ENCODE results near the gene VAC14. TPM values are rescaled to one million over a fixed set of nuclear protein-coding genes. Genes with fewer than 3 reads are reported as not detected.

The VAC14 gene
- polyA plus RNA-seq, 1 of the 3 experiments (the other 2 are of a cell fraction) = 33.2 TPM

GRCh38 chr16:70809392-70810060, 8.6 kb upstream of the VAC14 start:
- TF ChIP-seq CTCF (IDR thresholded peaks at IDR 0.05) (no peak), SMC3 (IDR thresholded peaks at IDR 0.05; ENCODE audit: low read depth, low read length) (no peak), EZH2phosphoT487 (IDR thresholded peaks at IDR 0.05; ENCODE audit: borderline replicate concordance, low read depth) (no peak), MAX (IDR thresholded peaks at IDR 0.05; ENCODE audit: low read depth) (no peak), RFX5 (IDR thresholded peaks at IDR 0.05; ENCODE audit: low read length) (no peak), USF1 (IDR thresholded peaks at IDR 0.05; ENCODE audit: borderline replicate concordance, low read depth) (no peak)
- no peaks in the 10 kb centered on the region for H3K36me3 ChIP-seq (replicated peaks in 1 of 2; ENCODE audit: control insufficient read depth in 1 of 2, insufficient read depth in 2 of 2, low read length in 1 of 2)
- no peaks in the 10 kb centered on the region for H3K9me2 ChIP-seq
- no peak overlapping the region for H3K9ac ChIP-seq
- peaks cover 0 to 6% of the 10 kb centered on the region in 2 experiments; a peak in 2 of 4 replicates for H3K4me1 ChIP-seq (ENCODE audit: control insufficient read depth in 1 of 2, insufficient read depth in 2 of 2, low read depth in 1 of 2, low read length in 1 of 2)
- 49% methylated on average over 9 of the region's 9 CpGs for WGBS (ENCODE audit: low lambda C conversion rate)
- H2AFZ ChIP-seq (ENCODE audit: low read depth) = no peak overlapping the region
- H3K9me3 ChIP-seq = no peaks in the 10 kb centered on the region
- DNase-seq = no peak
- ChIA-PET POLR2A (no interaction called here), CTCF (interaction anchor here (1.0 kb wide), 1 partner anchor 38 kb away, joined by 4 read pairs; no protein-coding TSS in a partner anchor)
- no peaks in the 10 kb centered on the region for H3K27me3 ChIP-seq (ENCODE audit: insufficient read depth)
- peaks cover 8% of the 10 kb centered on the region for H3F3A ChIP-seq (replicated peaks; ENCODE audit: insufficient read depth)
- H4K20me1 ChIP-seq (ENCODE audit: insufficient read depth) = no peaks in the 10 kb centered on the region
- no peak overlapping the region for H3K27ac ChIP-seq (ENCODE audit: low read depth in 2 of 2, low read length in 1 of 2)
- no peak overlapping the region for H3K4me2 ChIP-seq
- no peak overlapping the region for H3K4me3 ChIP-seq (ENCODE audit: low read depth in 2 of 2, low read length in 1 of 2)
- H3K79me2 ChIP-seq (ENCODE audit: insufficient read depth) = no peaks in the 10 kb centered on the region

- DNase-seq = no peak
- H3F3A ChIP-seq (replicated peaks; ENCODE audit: insufficient read depth) = peaks cover 8% of the 10 kb centered on the region
- no peak overlapping the region for H3K27ac ChIP-seq (ENCODE audit: low read depth in 2 of 2, low read length in 1 of 2)
- ChIA-PET CTCF (interaction anchor here (1.0 to 1.1 kb wide), 2 partner anchors 37 to 550 kb away, joined by 4 read pairs; partner anchors contain the start of gene CALB2), POLR2A (no interaction called here)
- no peaks in the 10 kb centered on the region for H3K36me3 ChIP-seq (replicated peaks in 1 of 2; ENCODE audit: control insufficient read depth in 1 of 2, insufficient read depth in 2 of 2, low read length in 1 of 2)
- no peak overlapping the region for H3K4me3 ChIP-seq (ENCODE audit: low read depth in 2 of 2, low read length in 1 of 2)
- H3K27me3 ChIP-seq (ENCODE audit: insufficient read depth) = no peaks in the 10 kb centered on the region
- no peaks in the 10 kb centered on the region for H3K9me2 ChIP-seq
- no peaks in the 10 kb centered on the region for H4K20me1 ChIP-seq (ENCODE audit: insufficient read depth)
- no peak overlapping the region for H3K9ac ChIP-seq
- no peaks in the 10 kb centered on the region for H3K9me3 ChIP-seq
- no peak overlapping the region for H3K4me2 ChIP-seq
- H3K79me2 ChIP-seq (ENCODE audit: insufficient read depth) = no peaks in the 10 kb centered on the region
- peaks cover 0 to 6% of the 10 kb centered on the region in 2 experiments; a peak in 2 of 4 replicates for H3K4me1 ChIP-seq (ENCODE audit: control insufficient read depth in 1 of 2, insufficient read depth in 2 of 2, low read depth in 1 of 2, low read length in 1 of 2)
- H2AFZ ChIP-seq (ENCODE audit: low read depth) = no peak overlapping the region
- no peak for TF ChIP-seq MAX (IDR thresholded peaks at IDR 0.05; ENCODE audit: low read depth)
- peak; percentile 25; the same call in 1 of the 2 replicates for TF ChIP-seq CTCF (IDR thresholded peaks at IDR 0.05)
Measured at GRCh38 chr16:70808371-70808770, 7.4 kb upstream of the VAC14 start.

Data from SK-N-SH (cell line).